Astrocyte of the hippocampus (primary cell): ENCODE measurements around the gene RANBP17.
A peak's percentile ranks its signal among the peaks of the same experiment; 100 is the strongest.
"Not testable (repeated sequence)": the region's sequence is repeated elsewhere in the genome, so short reads cannot be mapped to it uniquely, and the experiment has no call there.

Source experiments
- DNase-seq: peaks from one replicate; pipeline ENCODE4 v3.0.0; 2011; ENCODE audit warnings: low read depth, low spot score

RANBP17 gene

GRCh38 chr5:171295801-171296200 is 434.0 kb downstream of the RANBP17 start:
- no peak for DNase-seq

- not testable (repeated sequence) for DNase-seq
Observed at GRCh38 chr5:171297941-171298340, 436.1 kb downstream of the RANBP17 start.

GRCh38 chr5:171299228-171299627 is 437.4 kb downstream of the RANBP17 start:
- DNase-seq, result no peak

- no peak for DNase-seq
Observed at GRCh38 chr5:171299851-171300250, 438.0 kb downstream of the RANBP17 start.

- no peak for DNase-seq
Observed at GRCh38 chr5:171300358-171300757, 438.5 kb downstream of the RANBP17 start.

GRCh38 chr5:171306166-171306565 is 444.3 kb downstream of the RANBP17 start:
- no peak for DNase-seq

- DNase-seq, result no peak
Observed at GRCh38 chr5:171306781-171307591, 445.2 kb downstream of the RANBP17 start.

- DNase-seq, result peak; percentile 9
Observed at GRCh38 chr5:171307789-171308452, 446.1 kb downstream of the RANBP17 start.

- DNase-seq, result peak; percentile 38
Observed at GRCh38 chr5:171308453-171309275, 446.8 kb downstream of the RANBP17 start, which contains the start of gene TLX3. Gene TLX3, plus strand, starts transcription at chr5:171309248. Its CDS starts 118 bp downstream, at chr5:171309366.

- peak; percentile 7 for DNase-seq
Observed at GRCh38 chr5:171309276-171310211, 447.7 kb downstream of the RANBP17 start.

- DNase-seq, result peak; percentile 9
Observed at GRCh38 chr5:171310212-171310818, 448.5 kb downstream of the RANBP17 start.

GRCh38 chr5:171310819-171311321 is 449.1 kb downstream of the RANBP17 start:
- DNase-seq, result no peak

GRCh38 chr5:171311322-171312077 is 449.7 kb downstream of the RANBP17 start:
- peak; percentile 55 for DNase-seq

- DNase-seq, result peak; percentile 39
Observed at GRCh38 chr5:171312129-171312974, 450.5 kb downstream of the RANBP17 start.

GRCh38 chr5:171313481-171314206 is 451.8 kb downstream of the RANBP17 start:
- DNase-seq, result no peak

- DNase-seq, result peak; percentile 38
Observed at GRCh38 chr5:171314728-171315385, 453.0 kb downstream of the RANBP17 start.

GRCh38 chr5:171315386-171315891 is 453.6 kb downstream of the RANBP17 start:
- peak; percentile 10 for DNase-seq
